HCT116 (cell line): ENCODE measurements around the gene LRP1B. TPM values are rescaled to one million over a fixed set of nuclear protein-coding genes. Genes with fewer than 3 reads are reported as not detected.
"Not testable (repeated sequence)": the region's sequence is repeated elsewhere in the genome, so short reads cannot be mapped to it uniquely, and the experiment has no call there.

Experiments used
- ATAC-seq: fragments of 200-7000 bp; cut with Tn5 transposase; 2 replicates; pipeline ENCODE4 v1.9.1; 2020; ENCODE audit warnings: mild to moderate bottlenecking, moderate library complexity
- BruUV-seq: library from RNA; stranded (reverse); fragments of 400-500 nt; replicated peaks from 2 replicates; lab custom pipeline; 2021; lab: Mats Ljungman, UMichigan
- CTCF ChIA-PET: fragments of 300-600 bp; sonication (Branson Sonifier 250); formaldehyde crosslinking; loops from one replicate; lab custom pipeline; 2021; ENCODE audit warnings: antibody characterized with exemption; lab: Charles Lee
- POLR2A ChIA-PET: fragments of 300-600, 350-600 bp; sonication (Branson Sonifier 250); formaldehyde crosslinking; loops from one replicate; lab custom pipeline; 2021; ENCODE audit warnings: antibody characterized with exemption; lab: Charles Lee
- RAD21 ChIA-PET, 2 experiments: fragments of 300-600 bp; sonication (Branson Sonifier 250); formaldehyde crosslinking; loops; one replicate each; lab custom pipeline; 2023; ENCODE audit warnings: low total read pairs in 2 of 2; ENCODE audit not compliant: uncharacterized antibody in 2 of 2, unreplicated experiment in 2 of 2, low non-redundant PET in 1 of 2; lab: Charles Lee
- DNase-seq: peaks from one replicate; pipeline ENCODE4 v3.0.0-alpha.2; 2010; ENCODE audit warnings: low read depth, low spot score
- H2AFZ ChIP-seq: fragments of 200-600 bp; shearing (Covaris generic), sonication (generic); 2 replicates; pipeline ENCODE4 v1.6.1; 2017; ENCODE audit warnings: low read depth, mixed run types, mixed read lengths, antibody characterized with exemption, low read length; ENCODE audit not compliant: poor library complexity, severe bottlenecking
- H3K27ac ChIP-seq: 2 replicates; pipeline ENCODE4 v1.5.1; 2012; ENCODE audit warnings: low read depth, low read length
- H3K27me3 ChIP-seq: fragments of 200-600 bp; sonication (generic); 2 replicates; pipeline ENCODE4 v1.6.1; 2016; ENCODE audit warnings: mixed run types, low read length, mixed read lengths; ENCODE audit not compliant: insufficient read depth
- H3K36me3 ChIP-seq, 2 experiments: fragments of 200-500 bp in 1 of 2; fragments of 200-600 bp in 1 of 2; sonication (Bioruptor generic) in 1 of 2; sonication (generic) in 1 of 2; 2 replicates each; pipeline versions ENCODE4 v1.5.1 to v1.6.1; 2014 to 2016; ENCODE audit warnings: low read length in 2 of 2, inconsistent platforms in 1 of 2, mixed read lengths in 1 of 2, mixed run types in 1 of 2; ENCODE audit not compliant: insufficient read depth in 2 of 2, control insufficient read depth in 1 of 2
- H3K4me1 ChIP-seq, 2 experiments: fragments of 200-600 bp in 1 of 2; sonication (generic) in 1 of 2; 2 replicates each; pipeline versions ENCODE4 v1.5.1 to v1.6.1; 2012 to 2017; ENCODE audit warnings: low read length in 2 of 2, inconsistent platforms in 1 of 2, mild to moderate bottlenecking in 1 of 2, mixed read lengths in 1 of 2, mixed run types in 1 of 2, moderate library complexity in 1 of 2; ENCODE audit not compliant: insufficient read depth in 2 of 2, control insufficient read depth in 1 of 2
- H3K4me2 ChIP-seq: fragments of 200-600 bp; sonication (generic); 2 replicates; pipeline ENCODE4 v1.6.1; 2017; ENCODE audit warnings: mixed run types, low read length, mixed read lengths
- H3K4me3 ChIP-seq, 2 experiments: fragments of 200-600 bp in 1 of 2; sonication (generic) in 1 of 2; replicated peaks in 1 of 2; 2 replicates each; pipeline ENCODE4 v1.5.1; 2011 to 2016; ENCODE audit warnings: low read length in 2 of 2, control low read depth in 1 of 2, low read depth in 1 of 2, mild to moderate bottlenecking in 1 of 2, mixed read lengths in 1 of 2, mixed run types in 1 of 2
- H3K79me2 ChIP-seq: fragments of 200-600 bp; sonication (generic); 2 replicates; pipeline ENCODE4 v1.6.1; 2017; ENCODE audit warnings: mild to moderate bottlenecking, mixed run types, low read length, moderate library complexity, mixed read lengths; ENCODE audit not compliant: insufficient read depth
- H3K9ac ChIP-seq: fragments of 200-600 bp; sonication (generic); 2 replicates; pipeline ENCODE4 v1.6.1; 2016; ENCODE audit warnings: low read length, mixed read lengths
- H3K9me2 ChIP-seq: fragments of 200-600 bp; sonication (generic), shearing (Covaris generic); 2 replicates; pipeline ENCODE4 v1.6.1; 2017; ENCODE audit warnings: mixed run types, mild to moderate bottlenecking, moderate library complexity; ENCODE audit not compliant: insufficient read depth
- H3K9me3 ChIP-seq, 2 experiments: fragments of 200-500 bp in 1 of 2; fragments of 200-600 bp in 1 of 2; sonication (Bioruptor generic) in 1 of 2; sonication (generic) in 1 of 2; 2 replicates each; pipeline ENCODE4 v1.6.1; 2014 to 2017; ENCODE audit warnings: low read length in 2 of 2, mixed read lengths in 2 of 2, inconsistent platforms in 1 of 2, low read depth in 1 of 2, mild to moderate bottlenecking in 1 of 2, mixed run types in 1 of 2, moderate library complexity in 1 of 2; ENCODE audit not compliant: control insufficient read depth in 1 of 2, insufficient read depth in 1 of 2
- H4K20me1 ChIP-seq: fragments of 200-600 bp; sonication (generic), shearing (Covaris generic); 2 replicates; pipeline ENCODE4 v1.6.1; 2017; ENCODE audit warnings: mixed run types, mild to moderate bottlenecking, moderate library complexity; ENCODE audit not compliant: insufficient read depth
- ATF3 ChIP-seq: IDR thresholded peaks from 2 replicates; pipeline ENCODE4 v1.6.1; 2012
- CBX3 ChIP-seq: IDR thresholded peaks from 2 replicates; pipeline ENCODE4 v1.6.1; 2012; ENCODE audit warnings: low read depth
- CTCF ChIP-seq, 3 experiments: fragments of 200-600 bp in 1 of 3; sonication (generic) in 1 of 3; IDR thresholded peaks in 2 of 3; conservative IDR thresholded peaks in 1 of 3; 2 replicates each; pipeline ENCODE4 v1.5.1; 2012 to 2017; ENCODE audit warnings: low read depth in 2 of 3, low read length in 2 of 3, antibody characterized with exemption in 1 of 3, borderline replicate concordance in 1 of 3, control low read depth in 1 of 3, mild to moderate bottlenecking in 1 of 3, mixed read lengths in 1 of 3, mixed run types in 1 of 3, moderate library complexity in 1 of 3; ENCODE audit not compliant: insufficient read depth in 1 of 3
- EGR1 ChIP-seq: IDR thresholded peaks from 2 replicates; pipeline ENCODE4 v1.6.1; 2012; ENCODE audit warnings: low read depth
- ELF1 ChIP-seq: IDR thresholded peaks from 2 replicates; pipeline ENCODE4 v1.6.1; 2012; ENCODE audit warnings: low read depth, borderline replicate concordance
- EZH2phosphoT487 ChIP-seq: fragments of 200-600 bp; IDR thresholded peaks from 2 replicates; pipeline ENCODE4 v1.6.1; 2018; ENCODE audit warnings: antibody characterized with exemption, borderline replicate concordance
- JUND ChIP-seq: IDR thresholded peaks from 2 replicates; pipeline ENCODE4 v1.6.1; 2012
- MAX ChIP-seq: IDR thresholded peaks from 2 replicates; pipeline ENCODE4 v1.6.1; 2012
- POLR2A ChIP-seq: IDR thresholded peaks from 2 replicates; pipeline ENCODE4 v1.7.0; 2011; ENCODE audit warnings: borderline replicate concordance; ENCODE audit not compliant: insufficient read depth, insufficient read length; ENCODE audit errors: extremely low read depth
- RAD21 ChIP-seq: IDR thresholded peaks from 2 replicates; pipeline ENCODE4 v1.6.1; 2012; ENCODE audit warnings: low read depth, mild to moderate bottlenecking
- TCF7L2 ChIP-seq: IDR thresholded peaks from 2 replicates; pipeline ENCODE4 v1.7.0; 2011; ENCODE audit warnings: borderline replicate concordance, inconsistent platforms; ENCODE audit not compliant: insufficient read depth, insufficient read length; ENCODE audit errors: extremely low read depth
- YY1 ChIP-seq: IDR thresholded peaks from 2 replicates; pipeline ENCODE4 v1.6.1; 2011; ENCODE audit warnings: low read length, low read depth, moderate library complexity, mild to moderate bottlenecking; ENCODE audit not compliant: insufficient replicate concordance; ENCODE audit errors: extremely low read depth
- ZBTB33 ChIP-seq: IDR thresholded peaks from 2 replicates; pipeline ENCODE4 v1.6.1; 2011; ENCODE audit warnings: mild to moderate bottlenecking, low read length, moderate library complexity; ENCODE audit not compliant: insufficient replicate concordance; ENCODE audit errors: extremely low read depth
- ZFX ChIP-seq: fragments of 450-650 bp; IDR thresholded peaks from 2 replicates; pipeline ENCODE4 v1.6.1; 2017
- ZNF274 ChIP-seq: fragments of 200-500 bp; sonication (Bioruptor generic); IDR thresholded peaks from 2 replicates; pipeline ENCODE4 v1.6.1; 2014; ENCODE audit warnings: mild to moderate bottlenecking, low read depth, low read length, inconsistent platforms
- intact Hi-C: fragments of 100-400 bp; cut with micrococcal nuclease; formaldehyde crosslinking; loops from 2 replicates; pipeline ENCODE4 v1.10.0; 2022
- total RNA-seq: library from RNA; stranded (reverse); gene quantifications from one replicate; pipeline ENCODE4 v1.2.1, GENCODE V29; 2021; ENCODE audit not compliant: unreplicated experiment

The LRP1B gene
- total RNA-seq, 1 experiment from 2014 or later = 0.34 TPM

GRCh38 chr2:140650825-140651224 is 1480.0 kb downstream of the LRP1B start:
- Histone ChIP-seq H3K36me3 (no peaks in the 10 kb centered on the region), H3K9ac (no peak overlapping the region), H3K9me3 (no peaks in the 10 kb centered on the region), H3K4me3 (no peak overlapping the region), H4K20me1 (no peaks in the 10 kb centered on the region), H2AFZ (no peak overlapping the region), H3K9me2 (no peaks in the 10 kb centered on the region), H3K27me3 (no peaks in the 10 kb centered on the region)
- BruUV-seq = no TSS peak
- ChIA-PET POLR2A (no interaction called here), RAD21 (no interaction called here), CTCF (no interaction called here)
- no peak for ATAC-seq
- no peak for DNase-seq
- TF ChIP-seq JUND (no peak), CTCF (IDR thresholded peaks at IDR 0.05 in 2 of 3, conservative IDR thresholded peaks at IDR 0.05 in 1 of 3; ENCODE audit: borderline replicate concordance in 1 of 3, insufficient read depth in 1 of 3, low read depth in 2 of 3, low read length in 2 of 3) (no peak), ZBTB33 (no peak), ATF3 (no peak), TCF7L2 (no peak), YY1 (no peak), ZNF274 (no peak), EGR1 (no peak), CBX3 (no peak), MAX (no peak), POLR2A (no peak), ZFX (no peak), RAD21 (no peak), EZH2phosphoT487 (no peak), ELF1 (no peak)
- TF ChIP-seq, all 23 proteins: peak for 0
- H3K79me2 ChIP-seq = no peaks in the 10 kb centered on the region
- intact Hi-C loops = no loop called here
- no peak overlapping the region for H3K27ac ChIP-seq
- H3K4me1 ChIP-seq = no peaks in the 10 kb centered on the region
- H3K4me2 ChIP-seq = no peak overlapping the region

GRCh38 chr2:140650134-140650533 is 1480.7 kb downstream of the LRP1B start:
- CTCF ChIA-PET, BruUV-seq, H3K4me1 ChIP-seq, intact Hi-C loops, H3K9me3 ChIP-seq, H3K27ac ChIP-seq, DNase-seq, H3K27me3 ChIP-seq, ATAC-seq, H3K36me3 ChIP-seq, H3K4me2 ChIP-seq, H4K20me1 ChIP-seq, POLR2A ChIA-PET, H3K9ac ChIP-seq, H3K9me2 ChIP-seq, H3K4me3 ChIP-seq, RAD21 ChIA-PET, H2AFZ ChIP-seq, H3K79me2 ChIP-seq: not testable (repeated sequence)
